ENCODE measurements around the gene DPH7.
"Not testable (repeated sequence)": the region's sequence is repeated elsewhere in the genome, so short reads cannot be mapped to it uniquely, and the experiment has no call there.

The DPH7 gene

GRCh38 chr9:137606005-137606621 is 27.4 kb upstream of the DPH7 start:
- DNase-seq (ENCODE audit: low spot score), result peak; percentile 65

DNA sequence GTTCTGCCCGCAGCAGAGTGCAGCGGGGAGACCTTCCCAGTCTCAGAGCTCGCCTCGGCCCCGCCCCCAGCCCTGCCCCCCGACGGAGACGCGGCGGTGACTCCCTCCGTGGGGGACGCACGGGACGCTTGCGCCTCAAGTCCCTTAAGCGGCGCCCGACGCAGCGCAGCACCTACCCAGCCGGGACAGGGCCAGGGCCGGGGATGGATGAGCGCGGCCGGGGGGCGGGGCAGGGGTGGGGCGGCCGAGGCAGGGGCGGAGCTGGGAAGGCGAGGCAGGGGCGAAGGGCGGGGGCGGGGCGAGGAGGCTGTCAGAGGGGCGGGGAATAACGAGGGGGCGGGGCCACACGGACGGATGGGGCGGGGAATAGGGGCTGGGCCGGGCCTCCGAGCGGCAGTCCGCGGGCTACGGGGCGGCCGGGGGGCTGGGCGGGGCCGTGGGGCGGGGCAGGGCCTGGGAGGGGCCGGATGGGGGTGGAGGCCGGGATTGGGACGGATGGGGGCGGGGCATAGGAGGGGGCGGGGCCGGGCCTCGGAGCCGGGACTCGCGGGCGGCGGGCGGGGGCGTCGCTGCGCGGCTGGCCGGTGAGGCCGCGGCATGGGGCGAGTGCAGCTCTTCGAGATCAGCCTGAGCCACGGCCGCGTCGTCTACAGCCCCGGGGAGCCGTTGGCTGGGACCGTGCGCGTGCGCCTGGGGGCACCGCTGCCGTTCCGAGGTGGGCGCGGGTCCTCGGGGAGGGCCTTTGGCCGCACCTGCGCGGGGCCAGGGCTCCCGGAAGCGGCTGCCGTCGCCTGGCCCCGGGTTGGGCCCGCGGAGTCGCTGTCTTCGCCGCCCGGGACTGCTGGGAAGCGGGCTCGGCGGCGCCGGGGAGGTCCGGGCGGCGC is 26.6 kb upstream of the DPH7 start, which contains the start of gene ARRDC1:
Gene ARRDC1 (plus strand): TSS at position 566 of the 884 bp plus-strand sequence. CDS start 32 bp downstream, at position 598.
- peak; percentile 97 for DNase-seq (ENCODE audit: low spot score)

DNA sequence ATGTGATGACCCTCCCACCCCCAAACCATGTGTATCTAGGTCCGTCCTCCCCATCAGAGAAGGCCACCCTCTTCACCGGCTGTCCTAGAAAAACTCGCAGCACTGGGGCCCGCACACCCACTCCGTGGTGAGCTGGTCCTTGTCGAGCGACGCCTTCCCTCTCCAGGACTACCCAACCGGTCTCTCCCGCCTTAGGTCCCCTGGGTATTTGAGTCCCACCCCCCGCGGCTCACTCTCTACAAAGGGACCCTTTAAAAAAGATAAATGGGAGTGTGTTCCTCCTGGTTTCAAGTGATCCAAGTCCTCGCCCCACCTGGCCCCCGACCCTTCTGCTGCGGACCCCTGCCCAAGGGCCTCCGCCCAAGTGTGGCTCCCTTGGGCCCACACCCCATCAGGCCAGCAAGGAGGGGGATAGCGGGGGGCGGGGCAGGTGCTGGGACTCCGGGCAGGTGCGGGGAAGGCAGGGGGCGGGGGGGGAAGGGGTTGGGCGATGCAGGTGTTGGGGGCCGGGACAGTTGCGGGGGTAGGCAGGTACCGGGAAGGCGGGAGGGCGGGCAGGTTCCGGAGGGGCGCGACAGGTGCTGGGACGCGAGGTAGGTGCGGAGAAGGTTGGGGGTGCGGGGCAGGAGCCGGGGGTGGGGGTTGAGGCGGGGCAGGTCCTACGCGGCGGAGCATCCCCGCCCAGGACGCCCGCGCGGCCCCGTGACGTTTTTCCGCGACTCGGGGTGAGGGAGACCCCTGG is 25.8 kb upstream of the DPH7 start:
- no peak for DNase-seq (ENCODE audit: low spot score)

DNA sequence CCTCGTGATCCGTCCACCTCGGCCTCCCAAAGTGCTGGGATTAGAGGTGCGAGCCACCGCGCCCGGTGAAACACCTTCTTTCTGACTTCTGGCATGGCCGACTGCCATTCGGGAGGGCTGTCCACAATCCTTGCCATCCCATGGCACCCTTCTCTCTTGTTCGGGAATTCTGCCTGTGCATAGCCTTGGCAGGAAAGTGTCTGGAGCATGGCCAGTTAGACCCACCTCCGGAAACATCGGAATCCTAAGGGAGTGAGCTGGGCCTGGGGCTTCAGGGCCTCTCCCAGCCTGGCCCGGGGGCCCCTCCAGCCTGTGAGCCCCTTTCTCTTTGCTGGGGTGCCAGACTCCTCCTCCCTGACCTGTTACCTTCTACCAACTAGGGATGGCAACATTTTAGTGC is 25.2 kb upstream of the DPH7 start:
- DNase-seq (ENCODE audit: low spot score), result no peak

DNA sequence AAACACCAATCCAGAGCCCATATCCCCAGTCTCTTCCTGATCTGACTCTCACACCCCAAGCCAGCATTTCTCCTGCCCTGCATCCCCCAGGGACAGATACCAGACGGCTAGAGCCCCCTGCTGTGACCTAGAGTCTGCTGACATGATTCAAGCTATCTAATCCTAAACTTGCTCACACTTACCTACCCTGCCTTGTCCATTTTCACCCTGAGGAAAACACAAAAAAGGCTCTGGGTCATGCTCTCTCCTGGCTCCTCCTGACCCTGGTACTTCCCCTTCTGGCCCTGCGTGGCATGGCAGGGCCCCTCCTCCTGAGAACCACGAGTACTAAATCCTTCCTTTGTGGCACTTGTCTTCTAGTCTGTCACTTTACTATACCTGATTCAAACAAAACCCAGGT is 23.9 kb upstream of the DPH7 start:
- no peak for DNase-seq (ENCODE audit: low spot score)

DNA sequence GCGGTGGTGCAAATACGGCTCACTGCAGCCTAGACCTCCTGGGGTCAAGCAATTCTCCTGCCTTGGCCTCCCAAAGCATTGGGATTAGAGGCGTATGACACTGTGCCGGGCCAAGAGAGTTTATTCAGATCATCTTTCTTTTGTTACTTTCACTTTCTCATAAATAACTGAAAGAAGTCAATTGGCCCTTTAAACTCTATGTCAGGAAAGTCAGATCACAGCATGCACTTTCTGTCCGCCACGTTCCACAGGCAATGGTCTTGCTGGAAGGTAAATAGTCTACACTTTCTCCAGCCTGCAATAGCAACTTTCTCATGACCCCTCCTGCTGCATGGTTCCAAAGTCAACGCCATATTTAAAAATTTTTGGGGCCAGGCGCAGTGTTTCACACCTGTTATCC is 20.2 kb upstream of the DPH7 start:
- DNase-seq (ENCODE audit: low spot score), result no peak

DNA sequence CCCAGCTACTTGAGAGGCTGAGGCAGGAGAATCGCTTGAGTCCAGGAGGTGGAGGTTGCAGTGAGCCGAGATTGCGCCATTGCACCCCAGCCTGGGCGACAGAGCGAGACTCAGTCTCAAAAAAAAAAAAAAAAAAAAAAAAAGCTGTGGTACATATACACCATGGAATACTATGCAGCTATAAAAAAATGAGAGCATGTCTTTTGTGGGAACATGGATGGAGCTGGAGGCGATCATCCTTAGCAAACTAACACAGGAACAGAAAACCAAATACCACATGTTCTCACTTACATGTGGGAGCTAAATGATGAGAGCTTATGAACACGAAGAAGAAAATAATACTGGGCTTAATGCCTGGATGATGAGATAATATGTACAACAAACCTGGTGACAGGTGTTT is 17.9 kb upstream of the DPH7 start:
- not testable (repeated sequence) for DNase-seq (ENCODE audit: low spot score)

DNA sequence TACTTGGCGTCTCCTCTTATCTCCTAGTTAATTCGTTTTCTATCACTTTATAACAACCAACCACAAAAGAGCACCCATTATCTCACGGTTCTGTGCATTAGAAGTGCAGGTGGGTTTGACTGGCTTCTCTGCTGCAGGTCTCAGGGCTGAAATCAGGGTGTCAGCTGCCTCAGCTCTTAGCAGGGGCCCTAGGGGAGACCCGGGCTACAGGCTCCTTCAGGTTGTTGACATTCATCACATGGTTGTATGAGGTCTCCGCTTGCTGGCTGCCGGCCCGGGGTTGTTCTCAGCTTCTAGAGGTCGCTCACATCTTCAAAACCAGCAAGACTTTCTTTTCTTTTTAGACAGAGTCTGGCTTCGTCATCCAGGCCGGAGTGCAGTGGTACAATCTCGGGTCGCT is 14.5 kb upstream of the DPH7 start:
- DNase-seq (ENCODE audit: low spot score), result no peak

- DNase-seq (ENCODE audit: low spot score), result no peak
Measured at GRCh38 chr9:137592767-137593166, 14.0 kb upstream of the DPH7 start.

DNA sequence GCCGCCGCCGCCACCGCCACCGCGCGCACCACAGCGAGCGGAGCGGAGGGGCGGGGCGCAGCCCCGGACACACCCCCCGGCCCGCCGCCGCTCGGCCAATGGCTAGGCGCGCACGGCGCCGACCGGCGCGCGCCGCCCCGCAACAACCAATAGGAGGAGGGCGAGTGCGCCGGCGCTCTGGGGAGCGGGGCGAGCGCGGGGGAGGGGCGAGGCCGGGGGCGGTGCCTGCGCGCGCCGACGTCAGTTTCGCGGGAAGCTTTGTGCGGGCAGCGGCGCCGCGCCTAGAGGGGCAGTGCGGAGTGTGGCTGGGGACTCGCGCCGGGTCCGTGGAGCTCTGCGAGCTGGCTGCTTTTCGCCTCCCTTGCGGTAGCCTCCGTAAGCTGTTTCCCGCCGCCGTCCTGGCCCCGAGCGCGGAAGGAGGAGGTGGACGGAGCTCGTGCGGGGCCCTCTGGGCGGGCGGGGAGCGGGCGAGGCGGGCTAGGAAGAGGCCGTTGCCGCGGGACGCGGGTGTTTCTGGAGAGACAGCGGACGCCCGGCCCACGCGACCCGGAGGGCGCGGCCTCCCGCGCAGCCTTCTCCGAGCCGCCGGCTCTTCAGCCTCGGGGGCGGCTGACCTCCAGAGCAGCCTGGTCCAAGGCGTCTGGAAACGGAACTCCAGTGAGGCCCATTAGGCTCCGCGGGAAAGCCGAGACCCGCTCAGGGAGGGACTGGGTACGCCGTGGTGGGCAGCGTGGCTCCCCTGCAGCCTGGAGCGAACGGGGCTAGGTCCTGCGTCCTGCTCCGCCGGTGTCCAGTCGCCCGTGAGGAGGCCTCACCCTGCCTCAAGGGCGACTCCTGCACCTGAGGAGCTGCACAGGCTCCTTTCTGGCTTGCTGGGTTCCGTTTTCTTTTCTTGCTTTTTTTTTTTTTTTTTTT is 12.0 kb upstream of the DPH7 start, which contains the start of gene ZMYND19:
Gene ZMYND19 (minus strand): TSS at position 44 of the 915 bp plus-strand sequence. CDS start 249 bp downstream, outside the sequence.
- DNase-seq (ENCODE audit: low spot score), result peak; percentile 94

- no peak for DNase-seq (ENCODE audit: low spot score)
Measured at GRCh38 chr9:137590123-137590468, 11.4 kb upstream of the DPH7 start.

GRCh38 chr9:137589441-137590122 is 10.9 kb upstream of the DPH7 start:
- DNase-seq (ENCODE audit: low spot score), result no peak

DNA sequence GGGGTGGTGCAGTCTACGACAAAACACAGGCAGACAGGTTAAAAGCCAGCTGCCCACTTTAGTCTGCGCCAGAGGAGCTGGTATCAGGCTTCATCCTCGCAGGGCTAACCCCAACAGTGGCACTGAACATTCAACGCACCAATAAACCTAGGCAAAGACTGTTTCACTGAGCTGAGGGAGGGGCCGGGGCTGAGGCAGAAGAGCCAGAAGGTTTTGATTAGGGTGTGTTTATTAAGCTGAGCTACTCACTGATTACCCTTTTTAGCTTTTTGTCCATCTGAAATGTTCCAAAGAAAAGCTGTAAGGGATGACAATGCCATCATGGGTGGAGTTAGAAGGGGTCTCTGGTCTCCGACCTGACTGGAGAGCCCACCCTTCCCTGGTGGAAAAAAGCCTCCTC is 10.2 kb upstream of the DPH7 start:
- DNase-seq (ENCODE audit: low spot score), result no peak

DNA sequence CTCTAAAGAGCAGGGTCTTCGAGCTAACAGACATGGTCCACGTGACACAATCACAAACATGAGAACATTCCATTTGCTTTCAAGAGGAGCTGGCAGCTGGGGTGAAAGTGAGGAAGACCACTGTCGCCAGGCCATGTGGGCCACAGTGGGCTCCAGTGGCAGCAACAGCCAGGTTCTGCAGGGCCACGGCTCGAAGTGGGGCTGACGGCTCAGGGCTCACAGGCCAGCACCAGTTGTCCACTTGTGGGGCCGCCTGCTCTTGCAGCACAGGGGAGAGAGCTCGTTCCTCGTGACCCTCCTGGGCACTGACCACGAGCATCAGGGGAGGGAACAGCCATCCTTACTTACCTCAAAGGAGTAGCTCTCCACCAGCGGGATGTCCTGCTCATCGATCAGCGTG is 9.6 kb upstream of the DPH7 start:
- no peak for DNase-seq (ENCODE audit: low spot score)

- DNase-seq (ENCODE audit: low spot score), result no peak
Measured at GRCh38 chr9:137586854-137587253, 8.1 kb upstream of the DPH7 start.

DNA sequence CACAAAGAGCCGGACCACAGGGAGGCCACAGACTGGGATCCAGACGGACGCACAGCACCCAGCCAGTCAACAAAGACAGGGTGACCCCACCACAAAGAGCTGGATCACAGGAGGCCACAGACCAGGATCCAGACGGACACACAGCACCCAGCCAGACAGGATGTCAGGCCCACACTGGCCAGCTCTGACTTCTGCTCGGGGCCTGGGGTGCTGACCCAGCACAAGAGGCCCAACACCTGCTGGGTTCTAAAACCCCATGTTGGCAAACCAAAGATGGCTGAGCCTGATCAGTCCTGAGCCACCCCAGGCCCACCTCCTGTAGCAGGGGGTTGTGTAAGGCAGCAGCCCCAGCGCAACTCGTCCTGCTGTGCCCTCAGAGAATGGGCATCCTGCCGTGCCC is 5.2 kb upstream of the DPH7 start:
- no peak for DNase-seq (ENCODE audit: low spot score)

GRCh38 chr9:137583347-137583746 is 4.6 kb upstream of the DPH7 start:
- DNase-seq (ENCODE audit: low spot score), result no peak

DNA sequence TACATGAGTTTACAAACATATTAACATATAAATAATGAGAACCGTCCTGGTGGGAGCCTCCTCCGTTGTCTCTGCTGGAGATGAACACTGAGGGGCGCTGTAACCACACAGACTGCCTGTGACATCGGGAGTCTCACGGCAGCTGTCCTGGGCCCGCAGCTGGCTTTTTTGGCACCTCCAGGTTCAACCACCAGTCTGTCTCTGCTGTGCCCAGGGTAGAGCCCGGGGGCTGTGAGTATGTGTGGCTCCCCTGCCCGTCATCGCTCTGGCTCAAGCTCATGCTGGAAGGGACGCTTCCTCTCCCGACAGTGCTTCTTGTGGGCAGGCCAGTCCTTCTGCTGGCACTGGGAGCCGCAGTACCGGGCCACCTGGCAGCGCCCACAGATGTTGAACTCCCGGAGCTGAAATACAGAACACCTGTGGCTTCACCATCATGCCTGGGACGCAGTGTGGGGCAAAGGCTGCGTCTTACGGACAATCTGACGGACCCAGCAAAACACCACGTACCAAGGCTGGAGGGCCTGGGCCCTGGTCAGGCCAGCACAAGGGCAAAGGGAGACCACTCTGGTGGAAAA is 3.6 kb upstream of the DPH7 start:
- DNase-seq (ENCODE audit: low spot score), result no peak

- DNase-seq (ENCODE audit: low spot score), result no peak
Measured at GRCh38 chr9:137581361-137582285, 2.9 kb upstream of the DPH7 start.

GRCh38 chr9:137580954-137581322 is 2.2 kb upstream of the DPH7 start:
- DNase-seq (ENCODE audit: low spot score), result no peak

All from ecto neural progenitor cell (in vitro differentiated cells).